ENCODE data around the gene INTS12.

Gene INTS12

DNA sequence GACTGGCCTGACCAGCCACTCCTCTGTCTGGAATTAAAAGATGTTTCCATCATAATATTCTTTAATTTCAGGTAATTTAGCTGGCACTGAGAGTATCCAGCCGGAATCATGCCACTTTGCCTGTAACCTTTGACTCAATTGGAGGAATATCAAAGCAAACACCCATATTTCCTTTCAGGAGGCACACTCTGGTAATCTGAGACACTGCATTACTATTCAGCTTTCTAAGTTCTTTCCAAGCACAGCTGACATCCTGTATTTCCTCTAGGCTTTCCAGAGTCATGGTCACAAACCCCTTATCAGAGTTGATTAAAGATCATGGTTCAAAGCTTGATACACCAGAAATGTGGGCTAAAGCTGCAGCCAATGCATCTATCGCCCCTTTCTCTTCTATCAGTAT is 29.3 kb downstream of the INTS12 start:
- DNase-seq = no peak

DNA sequence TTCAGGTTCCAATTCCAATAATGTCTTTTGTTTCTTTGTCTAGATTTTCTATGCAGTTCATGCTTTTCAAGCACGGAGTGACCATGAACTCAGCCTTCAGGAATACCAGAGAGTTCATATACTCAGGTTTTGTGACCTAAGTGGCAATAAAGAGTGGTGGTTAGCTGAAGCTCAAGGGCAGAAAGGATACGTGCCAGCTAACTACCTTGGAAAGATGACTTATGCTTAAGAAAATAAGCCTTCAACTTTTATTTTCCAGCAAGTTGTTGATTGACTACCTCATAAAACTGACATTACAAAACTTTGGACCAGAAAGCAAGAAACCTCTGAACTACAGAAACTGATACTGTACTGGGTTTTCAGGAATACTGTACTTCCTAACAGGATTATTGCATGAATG is 30.8 kb downstream of the INTS12 start:
- DNase-seq = no peak

GRCh38 chr4:105674011-105674410 is 34.5 kb downstream of the INTS12 start:
- DNase-seq = no peak

GRCh38 chr4:105671301-105671700 is 37.2 kb downstream of the INTS12 start:
- DNase-seq = no peak

- DNase-seq = no peak
These were observed 37.8 kb downstream of the INTS12 start for GRCh38 chr4:105670684-105671083.

DNA sequence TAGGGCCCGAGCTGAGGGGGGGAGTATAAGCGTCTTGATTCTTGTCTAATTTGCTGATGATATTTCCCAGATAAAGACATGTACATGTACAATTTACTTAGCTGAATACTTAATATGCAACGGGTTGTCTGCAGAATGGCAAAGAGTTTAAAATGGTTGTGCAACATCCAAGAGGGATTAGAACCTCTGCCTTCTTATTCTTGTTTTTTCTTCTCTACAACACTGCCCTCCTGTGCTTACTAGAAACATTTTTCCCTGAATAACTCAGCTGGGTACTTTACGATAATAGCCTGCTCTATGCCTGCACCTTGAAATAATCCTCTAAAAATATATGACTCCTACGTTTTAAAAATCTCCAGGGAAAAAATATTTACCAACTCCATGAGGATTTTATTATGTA is 41.8 kb downstream of the INTS12 start:
- no peak for DNase-seq

- no peak for DNase-seq
These were observed 45.4 kb downstream of the INTS12 start for GRCh38 chr4:105662935-105663675.

- no peak for DNase-seq
These were observed 47.5 kb downstream of the INTS12 start for GRCh38 chr4:105661028-105661427.

DNA sequence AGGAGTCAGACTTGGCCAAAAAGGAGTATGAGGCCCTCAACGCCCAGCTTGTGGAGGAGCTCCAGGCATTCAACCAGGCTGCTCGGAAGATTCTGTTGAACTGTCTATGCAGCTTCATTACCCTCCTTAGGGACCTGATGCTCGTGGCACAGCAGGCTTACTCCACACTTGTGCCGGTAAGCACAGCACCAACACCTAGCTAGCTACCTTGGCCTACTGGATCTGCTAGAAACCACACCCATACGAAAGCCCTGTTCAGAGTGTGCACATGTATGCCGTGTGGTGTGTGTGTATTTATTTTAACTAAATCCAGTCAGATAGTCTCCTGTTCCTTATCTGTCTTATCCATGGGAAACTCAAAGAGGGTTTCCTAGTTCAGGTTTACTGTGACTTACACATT is 49.3 kb downstream of the INTS12 start:
- DNase-seq = no peak

- no peak for DNase-seq
These were observed 51.2 kb downstream of the INTS12 start for GRCh38 chr4:105657117-105657765.

DNA sequence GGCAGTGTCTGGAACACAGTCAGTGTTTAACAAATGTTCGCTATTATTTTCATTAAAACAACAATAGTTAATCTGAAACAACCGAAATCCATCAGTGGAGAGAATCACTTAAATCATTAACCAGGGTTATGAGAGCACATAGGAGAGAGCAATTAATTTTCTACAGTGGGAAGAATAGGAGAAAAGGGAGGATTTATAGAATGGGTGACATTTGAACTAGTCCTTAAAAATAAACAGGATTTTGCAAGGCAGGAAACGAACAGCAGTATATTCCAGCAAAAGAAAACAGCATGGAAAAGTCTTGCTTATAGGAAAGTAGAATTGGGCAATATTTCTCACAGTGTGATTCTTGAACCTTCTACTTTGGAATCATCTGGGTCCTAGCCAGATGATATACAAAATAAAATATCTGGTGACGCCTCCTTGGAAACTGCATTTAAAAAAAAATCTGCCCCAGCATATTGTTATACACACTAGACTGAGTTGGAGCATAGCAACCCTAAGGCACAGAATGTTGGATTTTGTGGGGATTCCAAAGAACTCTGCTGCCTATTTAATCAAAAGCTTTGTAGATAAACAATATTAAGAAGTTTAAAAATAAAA is 56.1 kb downstream of the INTS12 start:
- DNase-seq = no peak

DNA sequence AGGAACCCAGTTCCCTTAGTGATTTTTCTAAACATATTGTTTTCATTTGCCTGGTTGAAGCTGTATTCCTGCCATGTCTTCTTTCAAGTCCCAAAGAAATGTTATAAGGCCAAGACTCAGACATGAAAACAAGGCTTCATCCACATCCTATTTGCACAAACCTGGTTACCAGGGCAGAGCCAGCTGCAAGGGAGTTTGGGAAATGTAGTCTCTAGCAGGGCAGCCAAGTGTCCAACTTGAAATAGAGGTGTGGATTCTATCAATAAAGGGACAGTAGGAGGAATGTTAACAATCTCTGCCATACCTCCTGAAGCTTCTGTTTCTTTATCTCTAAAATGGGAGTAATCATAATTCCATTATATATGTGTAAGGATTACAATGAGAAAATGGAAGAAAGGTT is 56.6 kb downstream of the INTS12 start:
- no peak for DNase-seq

DNA sequence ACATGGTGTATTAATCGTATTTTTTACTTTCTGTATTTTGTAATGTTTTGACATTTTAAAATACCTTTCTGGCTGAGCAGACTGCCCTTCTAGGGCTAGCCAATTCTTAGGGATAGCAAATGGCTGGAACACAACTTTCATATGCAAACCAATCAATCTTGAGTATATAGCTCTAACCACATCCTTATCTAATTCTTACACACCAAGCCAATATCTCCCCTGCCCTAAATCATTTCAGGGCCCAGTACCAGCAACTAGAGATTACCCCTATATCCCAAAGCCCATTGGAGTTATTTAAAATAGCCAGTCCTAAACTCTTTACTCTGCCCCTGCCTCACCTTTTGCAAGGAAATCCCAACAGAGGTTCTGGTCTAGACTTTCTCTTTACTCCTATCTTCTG is 58.3 kb downstream of the INTS12 start:
- DNase-seq = no peak

DNA sequence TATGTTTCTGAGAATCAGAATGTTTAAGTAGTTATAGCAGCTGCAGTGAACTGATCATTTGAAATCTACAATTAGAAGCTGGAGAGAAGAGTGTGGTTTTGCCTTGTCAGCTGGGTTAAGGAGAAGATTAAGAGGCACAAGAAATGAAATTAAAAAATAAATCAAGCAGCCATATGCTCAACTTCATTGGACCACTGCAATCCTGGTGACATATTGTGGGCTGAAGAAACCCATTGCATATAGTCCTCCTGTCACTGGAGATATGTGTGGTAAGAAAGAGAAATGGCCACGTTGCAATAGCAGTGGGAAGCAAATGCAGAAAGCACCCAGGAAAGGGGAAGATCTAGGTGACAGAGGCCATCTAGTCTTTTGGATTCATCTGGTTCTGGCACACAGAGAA is 63.0 kb downstream of the INTS12 start:
- no peak for DNase-seq

- no peak for DNase-seq
These were observed 64.2 kb downstream of the INTS12 start for GRCh38 chr4:105644257-105644656.

- DNase-seq = no peak
These were observed 66.6 kb downstream of the INTS12 start for GRCh38 chr4:105641845-105642244.

DNA sequence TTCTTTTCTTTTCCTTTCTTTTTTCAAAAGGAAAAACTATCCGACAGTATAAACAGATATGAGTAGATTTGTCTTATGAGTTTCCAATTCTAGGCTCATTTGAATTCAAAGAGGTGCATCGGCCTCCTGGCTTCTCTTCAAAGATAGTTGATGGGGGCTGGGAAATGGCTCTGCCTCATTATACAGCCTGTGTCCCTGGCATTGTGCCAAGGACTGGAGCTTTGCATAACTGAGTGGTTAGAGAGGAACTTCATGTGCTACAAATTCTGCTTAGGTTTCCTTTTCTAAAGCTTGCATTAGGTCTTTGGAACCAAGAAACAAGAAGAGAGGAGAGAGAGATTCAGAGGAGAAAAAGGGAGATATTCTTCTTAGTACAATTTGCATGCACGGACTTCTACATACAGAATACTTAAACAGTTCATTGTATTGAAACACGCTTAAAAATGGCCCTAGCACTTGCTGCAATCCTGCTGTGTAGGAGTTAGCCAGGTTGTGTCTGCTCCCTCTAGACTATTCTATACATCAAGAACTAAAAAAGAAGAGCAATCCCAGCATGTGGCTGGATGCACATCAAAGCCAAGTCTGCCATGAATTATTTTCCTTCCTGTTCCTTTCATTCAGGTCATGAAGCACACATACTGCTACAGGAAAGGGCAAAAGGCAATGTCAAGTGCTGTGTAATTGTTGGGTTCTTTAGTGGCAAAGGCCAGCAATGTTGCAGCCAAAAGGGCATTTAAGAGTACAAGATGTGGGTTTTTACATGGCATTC is 70.9 kb downstream of the INTS12 start:
- DNase-seq = no peak

DNA sequence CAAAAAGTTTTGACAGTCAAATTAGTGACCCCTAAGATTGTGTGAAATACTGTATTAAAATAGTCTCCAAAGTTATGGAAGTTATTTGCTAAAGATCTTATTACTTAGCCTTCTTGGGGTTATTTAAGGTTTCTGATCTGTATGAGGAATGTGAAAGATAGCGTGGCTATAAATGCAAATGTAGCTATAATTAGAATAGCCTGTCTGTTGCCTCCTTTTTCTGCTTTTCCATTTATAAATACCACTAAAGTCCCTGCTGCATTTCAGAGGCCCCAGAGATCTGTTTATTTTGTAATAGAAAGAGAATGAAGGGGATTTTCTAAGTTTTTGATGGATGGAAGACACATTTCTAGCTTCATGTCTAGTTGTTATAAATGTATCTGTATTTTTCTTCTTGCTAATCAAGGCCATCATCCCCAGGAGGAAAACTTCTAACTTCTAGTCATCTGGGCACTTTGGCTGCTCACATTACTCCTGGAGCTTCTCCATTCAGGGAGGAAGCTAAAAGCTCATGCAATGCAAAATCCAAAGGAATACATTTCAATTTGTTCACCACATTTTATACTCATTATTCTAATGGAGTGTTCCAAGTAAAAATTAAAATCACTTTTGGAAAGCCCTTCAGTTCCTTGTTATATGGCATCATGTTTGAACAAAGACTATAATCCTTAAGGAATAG is 73.9 kb downstream of the INTS12 start:
- DNase-seq = no peak

DNA sequence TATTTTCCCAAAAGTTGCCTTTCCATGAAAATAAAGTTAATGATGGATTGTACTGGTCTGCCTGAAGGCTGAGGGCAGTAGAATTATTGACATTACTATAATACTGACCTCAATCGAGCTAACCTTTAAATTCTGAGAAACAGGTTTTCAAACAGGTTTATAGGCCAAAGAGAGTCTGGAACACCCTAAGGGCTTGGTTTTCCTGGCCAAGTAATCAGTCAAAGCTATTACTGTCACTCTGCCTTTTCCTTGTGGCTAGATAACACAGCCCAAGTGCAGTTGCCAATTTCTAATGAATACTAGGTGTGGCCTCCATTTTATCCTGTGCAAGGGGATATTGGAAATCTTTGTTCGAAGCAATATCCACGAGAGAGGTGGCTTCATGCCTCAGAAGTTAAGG is 75.2 kb downstream of the INTS12 start:
- DNase-seq = no peak

All from NCI-H2171 (cell line).